ENCODE results near the gene MYO9A. TPM values are rescaled to one million over a fixed set of nuclear protein-coding genes. Genes with fewer than 3 reads are reported as not detected.

Gene MYO9A
- total RNA-seq, 6 experiments from 2014 or later = 25.3 to 29.1 (median 27.3) TPM

- Mint-ChIP-seq H3K36me3 (ENCODE audit: low read depth) (no peaks in the 10 kb centered on the region), H3K4me3 (no peak overlapping the region), H3K27ac (no peak overlapping the region), H3K27me3 (ENCODE audit: insufficient read depth) (peaks cover 3% of the 10 kb centered on the region), H3K9me3 (no peaks in the 10 kb centered on the region), H3K4me1 (ENCODE audit: low read depth) (peaks cover 23% of the 10 kb centered on the region)
- DNase-seq = no peak
- TF ChIP-seq, protein P1, sequence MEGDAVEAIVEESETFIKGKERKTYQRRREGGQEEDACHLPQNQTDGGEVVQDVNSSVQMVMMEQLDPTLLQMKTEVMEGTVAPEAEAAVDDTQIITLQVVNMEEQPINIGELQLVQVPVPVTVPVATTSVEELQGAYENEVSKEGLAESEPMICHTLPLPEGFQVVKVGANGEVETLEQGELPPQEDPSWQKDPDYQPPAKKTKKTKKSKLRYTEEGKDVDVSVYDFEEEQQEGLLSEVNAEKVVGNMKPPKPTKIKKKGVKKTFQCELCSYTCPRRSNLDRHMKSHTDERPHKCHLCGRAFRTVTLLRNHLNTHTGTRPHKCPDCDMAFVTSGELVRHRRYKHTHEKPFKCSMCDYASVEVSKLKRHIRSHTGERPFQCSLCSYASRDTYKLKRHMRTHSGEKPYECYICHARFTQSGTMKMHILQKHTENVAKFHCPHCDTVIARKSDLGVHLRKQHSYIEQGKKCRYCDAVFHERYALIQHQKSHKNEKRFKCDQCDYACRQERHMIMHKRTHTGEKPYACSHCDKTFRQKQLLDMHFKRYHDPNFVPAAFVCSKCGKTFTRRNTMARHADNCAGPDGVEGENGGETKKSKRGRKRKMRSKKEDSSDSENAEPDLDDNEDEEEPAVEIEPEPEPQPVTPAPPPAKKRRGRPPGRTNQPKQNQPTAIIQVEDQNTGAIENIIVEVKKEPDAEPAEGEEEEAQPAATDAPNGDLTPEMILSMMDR (IDR thresholded peaks at IDR 0.05) = no peak
Measured at GRCh38 chr15:71811036-71811736, 306.8 kb downstream of the MYO9A start.

- TF ChIP-seq, protein P1 (IDR thresholded peaks at IDR 0.05) = no peak
- Mint-ChIP-seq H3K4me1 (ENCODE audit: low read depth) (peaks cover 31% of the 10 kb centered on the region), H3K36me3 (ENCODE audit: low read depth) (no peaks in the 10 kb centered on the region), H3K27me3 (ENCODE audit: insufficient read depth) (peaks cover 3% of the 10 kb centered on the region), H3K4me3 (no peak within 1 kb of the TSS), H3K9me3 (no peaks in the 10 kb centered on the region), H3K27ac (no peak within 1 kb of the TSS)
- no peak for DNase-seq
Measured at GRCh38 chr15:71810256-71811035, 307.5 kb downstream of the MYO9A start, which contains the start of gene NR2E3. Gene NR2E3, plus strand, starts transcription at chr15:71810554. Its CDS starts 190 bp downstream, at chr15:71810744.

GRCh38 chr15:71809346-71809745, 308.6 kb downstream of the MYO9A start:
- H3K9me3 Mint-ChIP-seq = no peaks in the 10 kb centered on the region
- H3K27ac Mint-ChIP-seq = no peak overlapping the region
- H3K27me3 Mint-ChIP-seq (ENCODE audit: insufficient read depth) = peaks cover 5% of the 10 kb centered on the region
- peaks cover 40% of the 10 kb centered on the region for H3K4me1 Mint-ChIP-seq (ENCODE audit: low read depth)
- no peak overlapping the region for H3K4me3 Mint-ChIP-seq
- TF ChIP-seq, protein P1 (IDR thresholded peaks at IDR 0.05) = no peak
- no peaks in the 10 kb centered on the region for H3K36me3 Mint-ChIP-seq (ENCODE audit: low read depth)
- DNase-seq = no peak

- Mint-ChIP-seq H3K4me3 (no peak overlapping the region), H3K36me3 (ENCODE audit: low read depth) (no peaks in the 10 kb centered on the region)
Measured at GRCh38 chr15:71808311-71809020, 309.5 kb downstream of the MYO9A start.

DNA sequence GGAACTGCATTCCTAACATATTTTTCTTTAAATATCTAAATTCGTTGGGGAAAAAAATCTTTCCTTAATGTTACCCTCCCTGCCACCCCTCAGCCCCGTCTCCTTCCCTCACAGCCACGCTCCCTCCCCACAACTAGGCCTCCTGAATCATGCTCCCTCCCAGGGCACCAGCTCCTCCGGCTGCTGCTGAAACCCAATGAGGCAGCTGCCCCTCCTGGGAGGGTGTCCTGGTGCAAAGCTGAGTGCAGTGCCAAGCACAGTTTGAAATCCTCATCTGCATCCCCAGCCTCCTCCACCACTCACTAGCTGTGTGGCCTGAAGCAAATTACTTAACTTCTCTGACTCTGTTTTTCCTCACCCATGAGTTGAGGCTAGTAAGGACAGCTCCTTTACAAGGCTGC, 310.3 kb downstream of the MYO9A start:
- peak; percentile 35 for DNase-seq

More at GRCh38 chr15:71808311-71809020, 309.5 kb downstream of the MYO9A start:
- peaks cover 5% of the 10 kb centered on the region for H3K27me3 Mint-ChIP-seq (ENCODE audit: insufficient read depth)
- no peak for DNase-seq
- no peaks in the 10 kb centered on the region for H3K9me3 Mint-ChIP-seq
- TF ChIP-seq, protein P1 (IDR thresholded peaks at IDR 0.05) = no peak
- no peak overlapping the region for H3K27ac Mint-ChIP-seq
- H3K4me1 Mint-ChIP-seq (ENCODE audit: low read depth) = peaks cover 40% of the 10 kb centered on the region

More for the DNA sequence above, 310.3 kb downstream of the MYO9A start:
- Mint-ChIP-seq H3K27me3 (ENCODE audit: insufficient read depth) (peaks cover 5% of the 10 kb centered on the region), H3K4me1 (ENCODE audit: low read depth) (peaks cover 40% of the 10 kb centered on the region), H3K4me3 (peak overlapping the region; percentile 62), H3K36me3 (ENCODE audit: low read depth) (no peaks in the 10 kb centered on the region), H3K9me3 (no peaks in the 10 kb centered on the region), H3K27ac (peak overlapping the region; percentile 25)
- TF ChIP-seq, protein P1 (IDR thresholded peaks at IDR 0.05) = no peak

Measured in HFFc6 (cell line).